ENCODE data around the gene APBA2. TPM values are rescaled to one million over a fixed set of nuclear protein-coding genes. Genes with fewer than 3 reads are reported as not detected.

APBA2 gene
- total RNA-seq, 2 experiments from 2014 or later = 30.8 to 32.0 TPM

DNA sequence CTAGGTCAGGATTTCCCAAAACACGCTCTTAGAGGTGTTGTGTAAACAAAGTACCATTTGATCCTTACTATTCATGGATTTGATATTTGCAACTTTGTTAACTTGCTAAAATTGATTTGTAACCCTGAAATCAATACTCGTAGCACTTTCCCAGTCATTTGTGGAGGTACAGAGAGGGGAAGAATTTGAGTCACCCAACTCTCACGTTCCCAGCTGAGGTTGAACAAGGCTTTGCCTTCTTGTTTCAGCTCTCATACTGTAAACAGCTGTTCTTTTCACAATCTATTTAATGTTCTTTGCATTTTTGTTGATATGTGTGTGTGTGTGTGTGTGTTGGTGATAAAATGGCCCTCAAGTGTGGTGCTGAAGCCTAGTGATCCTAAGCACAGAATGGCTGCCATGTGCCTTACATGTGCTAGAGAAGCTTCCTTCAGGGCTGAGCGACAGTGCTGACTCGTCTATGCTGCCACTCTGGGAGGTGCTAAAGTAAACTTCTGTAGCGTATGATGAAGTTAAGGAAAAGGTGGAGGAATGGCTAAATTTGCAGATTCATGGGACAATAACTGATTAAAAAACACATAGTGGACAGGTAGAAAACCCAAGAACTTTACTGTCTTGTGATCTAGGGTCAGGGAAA, 173.2 kb downstream of the APBA2 start:
- CTCF ChIA-PET = interaction anchor here (1.2 to 2.1 kb wide), 4 partner anchors 9 to 31 kb away, joined by 3 to 9 read pairs (median 4); no protein-coding TSS in a partner anchor
- H3K36me3 Mint-ChIP-seq (ENCODE audit: low read depth) = peaks cover 10% of the 10 kb centered on the region
- H3K27me3 Mint-ChIP-seq = no peaks in the 10 kb centered on the region
- no peak overlapping the region for H3K27ac Mint-ChIP-seq
- no peak for DNase-seq
- intact Hi-C loops (cut with micrococcal nuclease) = no loop called here
- ATAC-seq = no peak
- TF ChIP-seq, protein P1, sequence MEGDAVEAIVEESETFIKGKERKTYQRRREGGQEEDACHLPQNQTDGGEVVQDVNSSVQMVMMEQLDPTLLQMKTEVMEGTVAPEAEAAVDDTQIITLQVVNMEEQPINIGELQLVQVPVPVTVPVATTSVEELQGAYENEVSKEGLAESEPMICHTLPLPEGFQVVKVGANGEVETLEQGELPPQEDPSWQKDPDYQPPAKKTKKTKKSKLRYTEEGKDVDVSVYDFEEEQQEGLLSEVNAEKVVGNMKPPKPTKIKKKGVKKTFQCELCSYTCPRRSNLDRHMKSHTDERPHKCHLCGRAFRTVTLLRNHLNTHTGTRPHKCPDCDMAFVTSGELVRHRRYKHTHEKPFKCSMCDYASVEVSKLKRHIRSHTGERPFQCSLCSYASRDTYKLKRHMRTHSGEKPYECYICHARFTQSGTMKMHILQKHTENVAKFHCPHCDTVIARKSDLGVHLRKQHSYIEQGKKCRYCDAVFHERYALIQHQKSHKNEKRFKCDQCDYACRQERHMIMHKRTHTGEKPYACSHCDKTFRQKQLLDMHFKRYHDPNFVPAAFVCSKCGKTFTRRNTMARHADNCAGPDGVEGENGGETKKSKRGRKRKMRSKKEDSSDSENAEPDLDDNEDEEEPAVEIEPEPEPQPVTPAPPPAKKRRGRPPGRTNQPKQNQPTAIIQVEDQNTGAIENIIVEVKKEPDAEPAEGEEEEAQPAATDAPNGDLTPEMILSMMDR (IDR thresholded peaks at IDR 0.05) = no peak
- peaks cover 53% of the 10 kb centered on the region for H3K4me1 Mint-ChIP-seq (ENCODE audit: low read depth)
- H3K9me3 Mint-ChIP-seq = peaks cover 2% of the 10 kb centered on the region
- H3K4me3 Mint-ChIP-seq = no peak overlapping the region
- POLR2A ChIA-PET = no interaction called here

DNA sequence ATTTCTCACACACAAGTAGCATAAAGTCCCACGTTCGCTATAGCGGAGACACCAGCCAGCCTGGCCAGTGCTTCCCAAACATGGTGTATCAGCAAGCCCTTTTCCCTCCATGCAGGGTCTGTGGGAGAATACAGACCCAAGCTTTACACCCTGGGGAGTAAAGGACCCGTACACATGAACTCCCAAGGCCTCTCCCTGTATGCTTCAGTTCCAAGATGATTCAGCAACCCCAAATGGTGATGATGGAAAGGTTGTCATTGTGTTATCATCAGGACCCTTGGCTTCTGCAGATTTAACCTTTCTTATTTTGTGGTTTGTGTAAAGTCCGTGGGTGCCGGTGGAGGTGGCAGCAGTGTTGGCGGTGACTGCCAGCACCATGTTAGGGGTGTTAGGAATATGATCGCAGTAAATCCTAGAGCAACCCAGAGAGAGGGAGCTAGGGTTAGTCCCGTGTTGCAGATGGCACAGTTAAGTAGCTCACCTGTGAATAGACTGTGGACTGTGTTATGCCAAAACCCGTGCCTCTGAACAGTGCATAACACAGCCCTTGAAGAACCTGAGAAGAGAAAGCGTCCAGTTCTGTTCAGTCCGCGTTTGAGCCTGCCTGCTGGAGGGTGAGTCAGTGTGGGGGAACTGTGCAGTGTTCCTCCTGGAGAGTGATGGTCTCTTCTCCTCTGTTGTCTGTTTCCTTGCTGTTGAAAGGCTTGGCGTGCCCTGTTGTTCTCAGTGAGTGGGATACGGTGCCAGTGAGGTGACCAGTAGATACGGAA, 174.3 kb downstream of the APBA2 start:
- H3K27ac Mint-ChIP-seq = no peak overlapping the region
- no peak overlapping the region for H3K4me3 Mint-ChIP-seq
- H3K27me3 Mint-ChIP-seq = no peaks in the 10 kb centered on the region
- ChIA-PET CTCF (interaction anchor here (1.4 to 2.1 kb wide), 3 partner anchors 10 to 31 kb away, joined by 3 to 9 read pairs (median 5); no protein-coding TSS in a partner anchor), POLR2A (no interaction called here)
- peaks cover 2% of the 10 kb centered on the region for H3K9me3 Mint-ChIP-seq
- H3K4me1 Mint-ChIP-seq (ENCODE audit: low read depth) = peaks cover 60% of the 10 kb centered on the region
- intact Hi-C loops (cut with micrococcal nuclease) = no loop called here
- H3K36me3 Mint-ChIP-seq (ENCODE audit: low read depth) = peaks cover 10% of the 10 kb centered on the region
- TF ChIP-seq, protein P1 (IDR thresholded peaks at IDR 0.05) = no peak
- ATAC-seq = no peak
- no peak for DNase-seq

DNA sequence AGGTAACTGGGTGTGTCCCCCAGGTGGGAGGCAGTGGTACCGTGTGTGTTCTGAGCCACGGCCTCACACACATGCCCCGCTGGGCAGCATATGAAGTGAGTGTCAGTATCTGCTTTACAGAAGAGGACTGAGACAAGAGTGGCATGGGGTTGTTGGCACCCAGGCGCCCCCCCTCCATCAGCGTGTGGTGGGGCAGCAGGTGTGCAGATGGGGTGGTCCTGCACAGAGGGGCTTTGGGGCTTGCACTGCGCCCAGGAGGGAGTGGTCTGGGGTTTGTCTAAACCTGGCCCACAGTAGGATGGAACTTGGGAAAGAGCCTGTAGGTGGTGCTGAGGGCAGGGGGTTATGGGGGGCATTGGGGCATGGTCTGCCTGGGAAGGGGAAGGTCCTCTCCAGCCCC, 176.0 kb downstream of the APBA2 start:
- no peak overlapping the region for H3K4me3 Mint-ChIP-seq
- CTCF ChIA-PET = interaction anchor here (1.8 kb wide), 1 partner anchor 29 kb away, joined by 5 read pairs; no protein-coding TSS in a partner anchor
- H3K4me1 Mint-ChIP-seq (ENCODE audit: low read depth) = peaks cover 61% of the 10 kb centered on the region
- H3K36me3 Mint-ChIP-seq (ENCODE audit: low read depth) = peaks cover 7% of the 10 kb centered on the region
- DNase-seq = no peak
- intact Hi-C loops (cut with micrococcal nuclease) = no loop called here
- peaks cover 2% of the 10 kb centered on the region for H3K9me3 Mint-ChIP-seq
- H3K27me3 Mint-ChIP-seq = no peaks in the 10 kb centered on the region
- no peak for ATAC-seq
- POLR2A ChIA-PET = no interaction called here
- TF ChIP-seq, protein P1 (IDR thresholded peaks at IDR 0.05) = no peak
- no peak overlapping the region for H3K27ac Mint-ChIP-seq

DNA sequence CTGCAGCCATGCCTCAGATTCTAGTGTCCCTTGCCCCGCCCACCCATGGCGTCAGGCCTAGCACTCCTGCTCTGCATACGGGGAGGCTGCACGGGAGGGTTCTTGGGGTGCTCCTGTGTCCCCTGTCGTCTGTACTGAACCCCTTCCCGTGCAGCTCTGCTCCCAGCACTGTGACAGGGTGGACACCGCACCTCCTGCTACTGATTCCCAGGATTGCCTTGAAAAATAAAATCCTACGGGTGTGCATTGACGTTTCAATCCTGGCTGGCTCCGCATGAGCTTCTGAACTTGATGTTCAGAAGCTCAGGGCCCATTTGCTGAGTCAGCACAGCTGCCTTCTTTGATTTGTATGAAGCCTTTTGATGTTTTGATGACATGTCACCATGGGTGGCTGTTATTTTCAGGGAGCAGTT, 176.4 kb downstream of the APBA2 start:
- intact Hi-C loops (cut with micrococcal nuclease) = no loop called here
- peaks cover 61% of the 10 kb centered on the region for H3K4me1 Mint-ChIP-seq (ENCODE audit: low read depth)
- ChIA-PET CTCF (interaction anchor here (1.8 kb wide), 1 partner anchor 28 kb away, joined by 5 read pairs; no protein-coding TSS in a partner anchor), POLR2A (no interaction called here)
- H3K4me3 Mint-ChIP-seq = no peak overlapping the region
- ATAC-seq (no peak), DNase-seq (no peak)
- TF ChIP-seq, protein P1 (IDR thresholded peaks at IDR 0.05) = no peak
- peaks cover 8% of the 10 kb centered on the region for H3K36me3 Mint-ChIP-seq (ENCODE audit: low read depth)
- H3K27me3 Mint-ChIP-seq = no peaks in the 10 kb centered on the region
- no peak overlapping the region for H3K27ac Mint-ChIP-seq
- H3K9me3 Mint-ChIP-seq = peaks cover 2% of the 10 kb centered on the region

DNA sequence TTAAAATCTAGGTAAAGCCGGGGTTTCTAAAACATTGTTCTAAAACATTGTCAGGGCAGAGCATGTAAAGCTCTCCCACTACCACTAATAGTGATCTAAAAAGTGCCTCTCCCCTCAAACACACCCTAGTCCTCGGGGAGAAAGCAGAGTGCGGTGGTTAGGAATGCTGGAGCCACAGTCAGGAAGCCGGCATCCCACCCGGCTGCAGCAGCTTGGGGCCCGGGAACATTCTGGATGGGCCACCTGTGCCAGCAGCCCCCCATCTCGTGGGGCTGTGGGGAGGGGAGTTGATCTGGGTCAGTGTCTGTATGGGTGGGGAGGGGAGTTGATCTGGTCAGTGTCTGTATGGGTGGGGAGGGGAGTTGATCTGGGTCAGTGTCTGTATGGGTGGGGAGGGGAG, 176.9 kb downstream of the APBA2 start:
- H3K4me3 Mint-ChIP-seq = no peak overlapping the region
- peaks cover 57% of the 10 kb centered on the region for H3K4me1 Mint-ChIP-seq (ENCODE audit: low read depth)
- peaks cover 7% of the 10 kb centered on the region for H3K36me3 Mint-ChIP-seq (ENCODE audit: low read depth)
- H3K27ac Mint-ChIP-seq = no peak overlapping the region
- no peaks in the 10 kb centered on the region for H3K27me3 Mint-ChIP-seq
- no peak for ATAC-seq
- TF ChIP-seq, protein P1 (IDR thresholded peaks at IDR 0.05) = no peak
- H3K9me3 Mint-ChIP-seq = peaks cover 2% of the 10 kb centered on the region
- POLR2A ChIA-PET = no interaction called here
- no peak for DNase-seq
- intact Hi-C loops (cut with micrococcal nuclease) = no loop called here
- CTCF ChIA-PET = interaction anchor here (1.8 kb wide), 1 partner anchor 28 kb away, joined by 5 read pairs; no protein-coding TSS in a partner anchor
